HEK293 (cell line): ENCODE data around the gene ME3.
A peak's percentile ranks its signal among the peaks of the same experiment; 100 is the strongest.

Experiments used
- CTCF ChIA-PET: fragments of 350-600 bp; formaldehyde crosslinking; extraction: SDS; loops from one replicate; lab custom pipeline; 2021; ENCODE audit warnings: antibody characterized with exemption; lab: Yijun Ruan, JAX
- POLR2A ChIA-PET: fragments of 300-600 bp; formaldehyde crosslinking; extraction: SDS; loops from one replicate; lab custom pipeline; 2020; ENCODE audit warnings: antibody characterized with exemption, inconsistent platforms; lab: Yijun Ruan, JAX
- H3K27ac ChIP-seq: fragments of 200-500 bp; sonication (Bioruptor generic); 2 replicates; pipeline ENCODE4 v1.5.1; 2014; ENCODE audit warnings: low read depth, low read length, control low read depth, inconsistent platforms; ENCODE audit errors: extremely low read depth
- H3K36me3 ChIP-seq, 2 experiments: fragments of 200-500 bp in 1 of 2; sonication (Bioruptor generic) in 1 of 2; 1 replicate in 1 of 2; 2 replicates in 1 of 2; pipeline ENCODE4 v1.5.1; 2014 to 2017; ENCODE audit warnings: inconsistent platforms in 2 of 2, low read length in 2 of 2; ENCODE audit not compliant: control insufficient read depth in 2 of 2, insufficient read depth in 1 of 2
- H3K4me1 ChIP-seq: fragments of 200-500 bp; sonication (Bioruptor generic); 2 replicates; pipeline ENCODE4 v1.5.1; 2014; ENCODE audit warnings: mild to moderate bottlenecking, low read length, inconsistent platforms; ENCODE audit not compliant: control insufficient read depth, insufficient read depth
- H3K4me3 ChIP-seq: 2 replicates; pipeline ENCODE4 v1.5.1; 2011; ENCODE audit warnings: low read depth, mild to moderate bottlenecking, control low read depth, low read length, moderate library complexity
- H3K9me3 ChIP-seq: fragments of 200-500 bp; sonication (Bioruptor generic); 2 replicates; pipeline ENCODE4 v1.5.1; 2014; ENCODE audit warnings: low read depth, low read length, inconsistent platforms; ENCODE audit not compliant: control insufficient read depth, insufficient read depth
- BCL11A ChIP-seq: fragments of 450-650 bp; formaldehyde crosslinking; IDR thresholded peaks from 2 replicates; pipeline ENCODE4 v1.5.1; 2016; ENCODE audit warnings: low read depth, missing biosample characterization, missing genetic modification characterization
- BCL11B ChIP-seq: fragments of 450-650 bp; formaldehyde crosslinking; IDR thresholded peaks from 2 replicates; pipeline ENCODE4 v1.5.1; 2016; ENCODE audit warnings: low read depth, missing biosample characterization, missing genetic modification characterization
- ELK4 ChIP-seq: IDR thresholded peaks from 2 replicates; pipeline ENCODE4 v1.6.1; 2011; ENCODE audit warnings: mild to moderate bottlenecking, low read depth, low read length, borderline replicate concordance
- GFI1B ChIP-seq: fragments of 450-650 bp; formaldehyde crosslinking; IDR thresholded peaks from 2 replicates; pipeline ENCODE4 v1.5.1; 2016; ENCODE audit warnings: missing biosample characterization, missing genetic modification characterization
- HOXC10 ChIP-seq: sonication (generic); formaldehyde crosslinking; IDR thresholded peaks from 2 replicates; pipeline ENCODE4 v1.8.1; 2023; ENCODE audit warnings: mild to moderate bottlenecking, missing genetic modification reagents
- PRDM2 ChIP-seq: fragments of 450-650 bp; formaldehyde crosslinking; IDR thresholded peaks from 2 replicates; pipeline ENCODE4 v1.5.1; 2016; ENCODE audit warnings: missing biosample characterization, missing genetic modification characterization, borderline replicate concordance
- REPIN1 ChIP-seq: fragments of 450-650 bp; formaldehyde crosslinking; IDR thresholded peaks from 2 replicates; pipeline ENCODE4 v1.5.1; 2017; ENCODE audit warnings: missing biosample characterization, missing genetic modification characterization, low read depth
- ZNF19 ChIP-seq: fragments of 450-650 bp; formaldehyde crosslinking; IDR thresholded peaks from 2 replicates; pipeline ENCODE4; 2016; ENCODE audit warnings: missing biosample characterization, missing genetic modification characterization, low read depth
- ZNF248 ChIP-seq: fragments of 450-650 bp; formaldehyde crosslinking; IDR thresholded peaks from 2 replicates; pipeline ENCODE4 v1.5.1; 2017; ENCODE audit warnings: missing biosample characterization, missing genetic modification characterization
- ZNF335 ChIP-seq: fragments of 450-650 bp; formaldehyde crosslinking; conservative IDR thresholded peaks from 2 replicates; pipeline ENCODE4 v1.5.1; 2016; ENCODE audit warnings: missing biosample characterization, missing genetic modification characterization
- ZNF362 ChIP-seq: fragments of 450-650 bp; formaldehyde crosslinking; IDR thresholded peaks from 2 replicates; pipeline ENCODE4 v1.5.1; 2016; ENCODE audit warnings: missing biosample characterization, missing genetic modification characterization
- ZNF501 ChIP-seq: fragments of 450-650 bp; formaldehyde crosslinking; IDR thresholded peaks from 2 replicates; pipeline ENCODE4 v1.5.1; 2016; ENCODE audit warnings: missing biosample characterization, missing genetic modification characterization
- ZNF548 ChIP-seq: fragments of 450-650 bp; formaldehyde crosslinking; IDR thresholded peaks from 2 replicates; pipeline ENCODE4 v1.5.1; 2016; ENCODE audit warnings: missing biosample characterization, missing genetic modification characterization
- ZNF610 ChIP-seq: fragments of 450-650 bp; formaldehyde crosslinking; IDR thresholded peaks from 2 replicates; pipeline ENCODE4 v1.5.1; 2016; ENCODE audit warnings: missing biosample characterization, missing genetic modification characterization, borderline replicate concordance
- TF ChIP-seq, protein P1 (sequence below): fragments of 450-650 bp; formaldehyde crosslinking; IDR thresholded peaks from 2 replicates; pipeline ENCODE4 v1.5.1; 2017; ENCODE audit warnings: missing biosample characterization, missing genetic modification characterization
- TF ChIP-seq, protein P2 (sequence below): fragments of 450-650 bp; formaldehyde crosslinking; IDR thresholded peaks from 2 replicates; pipeline ENCODE4 v1.5.1; 2016; ENCODE audit warnings: missing biosample characterization, missing genetic modification characterization
- TF ChIP-seq, protein P3 (sequence below): fragments of 450-650 bp; formaldehyde crosslinking; IDR thresholded peaks from 2 replicates; pipeline ENCODE4 v1.5.1; 2017; ENCODE audit warnings: missing biosample characterization, missing genetic modification characterization

The ME3 gene

GRCh38 chr11:86483610-86483939 is 188.8 kb downstream of the ME3 start:
- H3K27ac ChIP-seq, result peak overlapping the region; percentile 61
- ChIA-PET POLR2A (interaction anchor here (1.0 to 1.8 kb wide), 3 partner anchors 23 to 41 kb away, joined by 4 to 10 read pairs (median 8); no protein-coding TSS in a partner anchor), CTCF (interaction anchor here (0.5 to 3.1 kb wide), 5 partner anchors 26 to 334 kb away, joined by 3 to 15 read pairs (median 4); no protein-coding TSS in a partner anchor)
- no peak overlapping the region for H3K4me3 ChIP-seq
- H3K4me1 ChIP-seq, result peaks cover 3% of the 10 kb centered on the region; the same call in 1 of the 2 replicates
- H3K9me3 ChIP-seq, result no peaks in the 10 kb centered on the region
- TF ChIP-seq GFI1B (tag by site-specific recombination) (no peak), HOXC10 (CRISPR knock-in tag) (no peak), BCL11A (no peak), ZNF19 (tag by site-specific recombination) (no peak), REPIN1 (tag by site-specific recombination) (no peak), ZNF610 (no peak), PRDM2 (no peak), ZNF548 (tag by site-specific recombination) (no peak), ELK4 (no peak), BCL11B (tag by site-specific recombination) (no peak), ZNF501 (tag by site-specific recombination) (no peak), ZNF335 (tag by site-specific recombination) (no peak), ZNF362 (tag by site-specific recombination) (no peak), ZNF248 (no peak)
- TF ChIP-seq, protein P1, sequence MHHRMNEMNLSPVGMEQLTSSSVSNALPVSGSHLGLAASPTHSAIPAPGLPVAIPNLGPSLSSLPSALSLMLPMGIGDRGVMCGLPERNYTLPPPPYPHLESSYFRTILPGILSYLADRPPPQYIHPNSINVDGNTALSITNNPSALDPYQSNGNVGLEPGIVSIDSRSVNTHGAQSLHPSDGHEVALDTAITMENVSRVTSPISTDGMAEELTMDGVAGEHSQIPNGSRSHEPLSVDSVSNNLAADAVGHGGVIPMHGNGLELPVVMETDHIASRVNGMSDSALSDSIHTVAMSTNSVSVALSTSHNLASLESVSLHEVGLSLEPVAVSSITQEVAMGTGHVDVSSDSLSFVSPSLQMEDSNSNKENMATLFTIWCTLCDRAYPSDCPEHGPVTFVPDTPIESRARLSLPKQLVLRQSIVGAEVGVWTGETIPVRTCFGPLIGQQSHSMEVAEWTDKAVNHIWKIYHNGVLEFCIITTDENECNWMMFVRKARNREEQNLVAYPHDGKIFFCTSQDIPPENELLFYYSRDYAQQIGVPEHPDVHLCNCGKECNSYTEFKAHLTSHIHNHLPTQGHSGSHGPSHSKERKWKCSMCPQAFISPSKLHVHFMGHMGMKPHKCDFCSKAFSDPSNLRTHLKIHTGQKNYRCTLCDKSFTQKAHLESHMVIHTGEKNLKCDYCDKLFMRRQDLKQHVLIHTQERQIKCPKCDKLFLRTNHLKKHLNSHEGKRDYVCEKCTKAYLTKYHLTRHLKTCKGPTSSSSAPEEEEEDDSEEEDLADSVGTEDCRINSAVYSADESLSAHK (tag by site-specific recombination), result no peak
- TF ChIP-seq, protein P2, sequence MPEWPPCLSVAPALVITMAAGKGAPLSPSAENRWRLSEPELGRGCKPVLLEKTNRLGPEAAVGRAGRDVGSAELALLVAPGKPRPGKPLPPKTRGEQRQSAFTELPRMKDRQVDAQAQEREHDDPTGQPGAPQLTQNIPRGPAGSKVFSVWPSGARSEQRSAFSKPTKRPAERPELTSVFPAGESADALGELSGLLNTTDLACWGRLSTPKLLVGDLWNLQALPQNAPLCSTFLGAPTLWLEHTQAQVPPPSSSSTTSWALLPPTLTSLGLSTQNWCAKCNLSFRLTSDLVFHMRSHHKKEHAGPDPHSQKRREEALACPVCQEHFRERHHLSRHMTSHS, result no peak
- TF ChIP-seq, protein P3, sequence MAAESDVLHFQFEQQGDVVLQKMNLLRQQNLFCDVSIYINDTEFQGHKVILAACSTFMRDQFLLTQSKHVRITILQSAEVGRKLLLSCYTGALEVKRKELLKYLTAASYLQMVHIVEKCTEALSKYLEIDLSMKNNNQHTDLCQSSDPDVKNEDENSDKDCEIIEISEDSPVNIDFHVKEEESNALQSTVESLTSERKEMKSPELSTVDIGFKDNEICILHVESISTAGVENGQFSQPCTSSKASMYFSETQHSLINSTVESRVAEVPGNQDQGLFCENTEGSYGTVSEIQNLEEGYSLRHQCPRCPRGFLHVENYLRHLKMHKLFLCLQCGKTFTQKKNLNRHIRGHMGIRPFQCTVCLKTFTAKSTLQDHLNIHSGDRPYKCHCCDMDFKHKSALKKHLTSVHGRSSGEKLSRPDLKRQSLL (tag by site-specific recombination), result no peak
- H3K36me3 ChIP-seq, result no peaks in the 10 kb centered on the region
